Left ventricle myocardium superior (tissue), 1 donor: ENCODE results near the gene METTL9. TPM values are rescaled to one million over a fixed set of nuclear protein-coding genes. Genes with fewer than 3 reads are reported as not detected.
"Not testable (repeated sequence)": the region's sequence is repeated elsewhere in the genome, so short reads cannot be mapped to it uniquely, and the experiment has no call there.

Experiments used
- ATAC-seq: fragments of 200-7000 bp; cut with Tn5 transposase; one replicate; pipeline ENCODE4 v1.9.1; 2020; ENCODE audit warnings: mild to moderate bottlenecking, moderate library complexity
- DNase-seq: peaks from one replicate; pipeline ENCODE4 v3.0.0-alpha.2; 2020
- intact Hi-C: fragments of 100-400 bp; cut with micrococcal nuclease; formaldehyde crosslinking; loops from one replicate; pipeline ENCODE4 v1.11.0; 2022
- total RNA-seq: library from RNA; stranded (reverse); fragmentation: NEBNext Ultra II Directional; extraction: Animal tissue kit (Norgen Biotek cat#: 25700); gene quantifications from one replicate; pipeline ENCODE4 v1.2.1, GENCODE V29; 2021
- donor health status: DM: no; HTN: yes; CAD: no; lungs with severe emphysema.

The METTL9 gene
- total RNA-seq, 1 donor from 2014 or later: 53.4 TPM

DNA sequence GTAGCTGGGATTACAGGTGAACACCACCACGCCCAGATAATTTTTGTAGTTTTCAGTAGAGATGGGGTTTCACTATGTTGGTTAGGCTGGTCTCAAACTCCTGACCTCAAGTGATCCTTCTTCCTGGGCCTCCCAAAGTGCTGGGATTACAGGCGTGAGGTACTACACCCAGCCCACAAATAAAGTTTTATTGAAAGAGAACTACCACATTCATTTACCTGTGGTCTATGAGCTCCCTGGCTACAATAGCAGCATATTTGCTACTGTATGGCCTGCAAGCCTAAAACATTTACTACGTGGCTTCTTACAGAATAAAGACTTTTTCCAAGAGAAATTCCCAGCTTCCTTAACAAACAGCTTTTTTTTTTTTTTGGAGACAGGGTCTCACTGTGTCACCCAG, 3.4 kb downstream of the METTL9 start:
- intact Hi-C loops: no loop called here
- ATAC-seq (no peak), DNase-seq (no peak)

DNA sequence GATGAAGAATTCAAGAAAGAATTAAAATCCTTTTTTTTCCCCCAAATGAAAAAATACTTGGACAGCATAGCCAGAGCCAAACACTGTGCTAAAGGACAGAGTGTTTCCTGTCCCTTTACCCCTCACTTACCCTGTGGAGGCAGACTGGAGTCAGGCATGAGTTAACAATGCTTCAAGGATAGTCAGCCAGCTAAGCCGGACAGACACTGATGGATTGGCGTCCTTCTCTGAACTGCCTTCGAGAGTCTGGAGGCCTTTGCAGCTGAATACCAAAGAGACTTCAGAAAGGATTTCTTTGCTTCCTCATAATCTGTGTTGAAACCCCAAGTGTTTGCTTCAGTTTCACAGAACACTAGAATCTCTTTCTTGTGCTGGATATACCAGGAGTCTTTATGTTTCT, 4.6 kb downstream of the METTL9 start:
- ATAC-seq (no peak), DNase-seq (no peak)

GRCh38 chr16:21605848-21606247, 6.5 kb downstream of the METTL9 start:
- intact Hi-C loops, ATAC-seq, DNase-seq: not testable (repeated sequence)

More for the DNA sequence above, 4.6 kb downstream of the METTL9 start:
- intact Hi-C loops: no loop called here

GRCh38 chr16:21608639-21609328, 9.4 kb downstream of the METTL9 start:
- intact Hi-C loops: no loop called here
- DNase-seq (no peak), ATAC-seq (no peak)

DNA sequence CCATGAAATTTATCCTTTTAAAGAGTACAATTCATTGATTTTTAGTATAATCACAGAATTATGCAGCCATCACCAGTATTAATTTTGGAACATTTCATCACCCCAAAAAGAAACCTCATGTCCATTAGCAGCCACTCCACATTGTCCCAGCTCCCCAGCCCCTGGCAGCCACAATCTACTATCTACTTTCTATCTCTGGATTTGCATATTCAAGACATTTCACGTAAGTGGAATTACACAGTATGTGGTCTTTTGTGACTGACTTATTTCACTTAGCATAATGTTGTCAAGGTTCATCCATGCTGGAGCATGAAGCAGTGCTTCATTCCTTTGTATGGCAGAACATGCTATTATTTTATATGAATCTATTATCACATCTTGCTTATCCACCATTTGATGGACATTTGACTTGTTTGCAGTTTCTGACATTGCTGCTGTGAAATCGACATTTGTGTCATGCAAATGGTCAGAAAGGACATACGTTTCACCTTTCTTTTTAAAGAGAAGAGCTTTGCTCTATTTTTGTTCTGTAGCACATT, 10.7 kb downstream of the METTL9 start:
- intact Hi-C loops: no loop called here
- DNase-seq (no peak), ATAC-seq (no peak)

- intact Hi-C loops: no loop called here
- no peak for ATAC-seq
- no peak for DNase-seq
Measured at GRCh38 chr16:21610766-21611165, 11.4 kb downstream of the METTL9 start.

- DNase-seq (no peak), ATAC-seq (no peak)
- intact Hi-C loops: no loop called here
Measured at GRCh38 chr16:21611198-21611555, 11.8 kb downstream of the METTL9 start.

DNA sequence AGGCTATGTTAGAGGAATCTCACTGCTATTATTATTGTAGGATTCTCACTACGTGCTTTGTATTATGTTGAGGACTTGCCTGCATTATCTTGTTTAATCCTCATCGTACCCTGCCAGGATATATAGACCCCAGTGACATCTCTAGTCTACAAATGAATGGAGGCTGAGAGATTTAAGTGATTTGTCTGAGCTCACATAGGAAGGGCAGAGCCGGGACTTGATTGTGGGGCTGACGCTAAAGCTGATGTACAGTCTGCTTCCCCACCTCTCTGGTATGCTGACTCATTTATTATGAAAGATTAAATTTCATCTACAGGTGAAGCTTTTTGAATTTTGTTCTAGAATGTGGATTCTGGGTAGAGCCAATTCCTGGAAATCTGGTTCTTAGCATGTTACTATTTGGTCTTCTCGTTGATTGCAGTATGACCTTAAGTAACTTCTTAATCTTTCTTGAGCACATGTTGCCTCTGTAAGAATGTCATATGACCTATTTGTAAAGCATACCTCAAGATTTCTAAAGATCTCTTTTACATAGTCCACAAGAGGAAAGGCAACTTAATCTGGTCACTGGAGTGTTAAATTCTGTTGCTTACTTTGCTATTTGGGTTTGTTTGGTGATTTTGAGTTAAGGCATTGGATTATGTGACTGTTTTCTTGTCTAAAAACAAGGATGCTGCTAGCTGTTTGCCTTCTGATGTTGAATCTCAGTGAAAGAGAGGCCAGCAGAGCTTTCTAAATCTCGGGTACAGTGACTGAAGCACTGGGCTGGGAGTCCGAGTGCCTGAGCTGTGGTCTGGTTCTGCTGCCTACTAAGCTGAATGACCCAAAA, 12.4 kb downstream of the METTL9 start:
- intact Hi-C loops: no loop called here
- ATAC-seq (peak; percentile 33), DNase-seq (no peak)

DNA sequence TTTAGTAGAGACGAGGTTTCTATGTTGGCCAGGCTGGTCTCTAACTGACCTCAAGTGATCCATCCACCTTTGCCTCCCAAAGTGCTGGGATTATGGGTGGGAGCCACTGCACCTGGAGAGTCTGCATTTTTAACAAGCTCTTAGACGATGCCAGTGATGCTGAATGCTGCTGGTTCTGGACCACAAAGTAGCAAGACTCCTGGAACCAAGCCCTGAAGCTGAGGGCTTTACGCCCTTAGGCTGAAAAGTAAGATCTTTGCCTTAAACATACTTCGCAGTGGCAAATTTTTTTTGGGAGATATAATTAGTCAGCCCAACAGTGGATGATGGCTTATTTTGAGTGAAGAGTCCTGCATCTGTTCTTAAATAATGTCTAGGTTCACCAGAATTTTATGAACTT, 14.0 kb downstream of the METTL9 start:
- ATAC-seq: no peak
- intact Hi-C loops: no loop called here
- no peak for DNase-seq

DNA sequence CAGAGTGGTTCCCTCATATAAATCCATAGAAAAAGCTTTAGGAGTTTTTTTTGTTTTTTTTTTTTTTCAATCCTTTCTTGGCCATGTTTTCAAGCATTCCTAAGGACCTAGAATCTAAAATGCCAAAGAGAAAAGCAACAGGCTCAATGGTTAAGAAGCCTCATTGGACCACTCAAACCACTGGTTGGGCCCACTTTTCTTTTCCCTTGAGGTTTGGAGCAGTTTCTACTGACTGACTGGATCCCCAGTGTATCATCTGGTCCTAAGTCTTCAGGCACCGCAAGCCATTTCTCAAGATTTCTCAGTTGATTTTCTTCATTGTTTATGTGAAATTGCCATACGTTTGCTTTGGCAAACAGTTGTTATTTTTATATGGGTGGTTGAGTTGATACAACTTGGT, 14.4 kb downstream of the METTL9 start:
- intact Hi-C loops: no loop called here
- ATAC-seq (no peak), DNase-seq (no peak)

DNA sequence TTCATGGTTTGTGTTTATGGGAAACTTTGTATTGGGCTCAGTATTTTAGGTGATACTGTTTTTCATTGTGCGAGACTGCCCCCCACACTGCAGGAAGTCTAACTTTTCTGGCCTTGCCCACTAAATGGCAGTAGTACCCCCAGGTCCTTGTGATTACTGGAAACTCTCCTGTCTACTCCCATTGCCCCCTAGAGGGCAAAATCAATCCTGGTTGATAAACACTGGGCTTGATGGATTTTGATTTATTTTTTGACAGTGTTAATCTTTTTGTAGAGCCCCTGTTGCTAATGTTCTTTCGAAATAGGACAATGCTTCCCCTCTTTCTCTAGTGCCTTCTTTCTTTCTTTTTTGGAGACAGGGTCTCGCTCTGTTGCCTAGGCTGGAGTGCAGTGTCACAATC, 15.5 kb downstream of the METTL9 start:
- DNase-seq (no peak), ATAC-seq (no peak)
- intact Hi-C loops: no loop called here

- no peak for DNase-seq
- intact Hi-C loops: no loop called here
- ATAC-seq: no peak
Measured at GRCh38 chr16:21617607-21618006, 18.2 kb downstream of the METTL9 start.

- DNase-seq (no peak), ATAC-seq (no peak)
Measured at GRCh38 chr16:21618281-21618680, 18.9 kb downstream of the METTL9 start.

DNA sequence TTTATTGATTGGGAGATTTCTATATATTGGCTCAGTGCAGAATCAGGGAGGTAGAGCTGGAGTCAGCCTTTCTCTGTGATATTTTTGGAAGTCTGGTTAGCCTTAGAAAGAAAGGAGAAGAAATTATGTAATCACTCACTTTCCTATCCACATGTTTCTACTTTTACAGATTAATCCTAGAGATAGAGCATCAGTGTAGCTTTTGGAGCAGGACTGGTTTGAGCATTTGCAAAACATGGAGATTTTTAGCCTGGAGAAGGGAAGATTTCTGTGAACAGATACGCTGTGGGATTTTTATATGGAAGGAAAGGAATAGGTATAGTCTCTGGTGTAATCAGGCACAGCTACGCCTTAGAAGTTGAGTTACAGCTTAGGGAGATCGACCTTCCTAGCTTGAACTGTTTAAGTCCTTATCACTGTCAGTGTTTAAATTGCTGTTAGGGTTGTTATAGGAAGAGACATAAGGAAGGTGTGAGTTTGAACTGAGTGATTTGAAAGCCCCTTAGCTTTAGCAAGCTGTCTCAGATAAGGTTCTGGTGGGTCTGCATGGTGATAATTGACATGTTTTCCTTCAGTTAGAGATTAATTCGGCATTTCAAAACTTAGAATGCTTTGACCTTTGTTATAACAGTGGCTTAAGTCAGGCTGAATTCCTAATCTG, 20.5 kb downstream of the METTL9 start:
- no peak for DNase-seq
- ATAC-seq: no peak
- intact Hi-C loops: no loop called here

More at GRCh38 chr16:21618281-21618680, 18.9 kb downstream of the METTL9 start:
- intact Hi-C loops: no loop called here

- no peak for ATAC-seq
Measured at GRCh38 chr16:21620592-21620991, 21.2 kb downstream of the METTL9 start.

DNA sequence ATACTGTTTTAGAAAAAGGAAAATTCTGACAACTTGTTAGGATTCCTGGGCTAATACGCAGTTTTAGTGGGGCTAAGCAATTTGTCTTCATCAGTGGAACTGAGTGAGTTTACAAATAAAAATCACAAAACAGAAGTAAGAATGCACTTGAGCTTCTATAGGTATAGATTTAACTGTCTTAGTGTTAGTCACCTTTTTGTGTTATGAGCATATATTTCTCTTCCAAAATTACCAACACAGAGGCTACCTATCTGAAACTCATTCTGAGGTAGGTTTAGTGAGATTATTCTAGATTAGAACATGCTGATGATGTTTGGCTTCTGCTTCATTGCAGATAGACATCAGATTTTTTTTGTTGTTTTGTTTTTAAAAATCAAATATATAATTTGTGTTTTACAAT, 23.2 kb downstream of the METTL9 start:
- ATAC-seq (no peak), DNase-seq (no peak)
- intact Hi-C loops: no loop called here

More at GRCh38 chr16:21620592-21620991, 21.2 kb downstream of the METTL9 start:
- intact Hi-C loops: no loop called here
- DNase-seq: no peak

- ATAC-seq (no peak), DNase-seq (no peak)
- intact Hi-C loops: no loop called here
Measured at GRCh38 chr16:21625026-21625425, 25.6 kb downstream of the METTL9 start.

DNA sequence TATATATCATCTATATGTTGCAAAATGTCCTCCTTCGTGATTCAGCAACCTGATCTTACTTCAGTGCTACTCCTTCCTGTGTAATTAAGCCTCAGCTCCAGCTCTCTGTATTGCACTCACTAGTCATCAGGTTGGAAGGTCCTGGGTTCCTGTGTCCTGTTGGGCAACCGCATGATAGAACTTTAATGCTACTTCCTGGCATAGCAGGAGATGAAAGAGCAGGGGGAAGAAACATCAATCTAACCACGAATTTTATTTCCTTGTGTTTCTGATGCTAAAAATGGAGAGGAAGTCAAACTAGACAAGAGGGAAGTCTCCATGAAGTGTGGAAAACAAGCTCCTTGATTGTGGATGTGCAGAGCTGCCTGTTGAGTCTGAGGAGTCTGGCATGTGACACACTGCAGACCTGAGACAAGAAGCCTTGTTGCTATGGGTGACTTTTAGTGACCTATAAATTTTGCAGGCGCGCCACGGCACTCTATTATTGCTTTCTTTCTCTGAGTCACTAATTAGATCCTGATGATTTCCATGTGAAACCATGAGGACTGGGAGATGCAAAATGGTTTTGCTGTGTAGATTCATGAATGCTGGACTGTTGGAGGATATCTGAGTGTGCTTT, 27.4 kb downstream of the METTL9 start:
- DNase-seq (no peak), ATAC-seq (peak; percentile 66)
- intact Hi-C loops: no loop called here

- no peak for ATAC-seq
- no peak for DNase-seq
- intact Hi-C loops: no loop called here
Measured at GRCh38 chr16:21628121-21628726, 28.8 kb downstream of the METTL9 start.
